Stimulated activated CD4-positive, alpha-beta T cell treated with anti-CD3 and anti-CD28 coated beads, Interleukin-4, amount 100 ng/mL, for 48 hours (primary cell): ENCODE measurements around the gene ARHGAP26.
A peak's percentile ranks its signal among the peaks of the same experiment; 100 is the strongest.

Experiments
- DNase-seq, 2 donors: peaks; one replicate each; pipeline ENCODE4 v3.0.0-alpha.2; 2020; ENCODE audit warnings: low read depth in 2 of 2

ARHGAP26 gene

DNA sequence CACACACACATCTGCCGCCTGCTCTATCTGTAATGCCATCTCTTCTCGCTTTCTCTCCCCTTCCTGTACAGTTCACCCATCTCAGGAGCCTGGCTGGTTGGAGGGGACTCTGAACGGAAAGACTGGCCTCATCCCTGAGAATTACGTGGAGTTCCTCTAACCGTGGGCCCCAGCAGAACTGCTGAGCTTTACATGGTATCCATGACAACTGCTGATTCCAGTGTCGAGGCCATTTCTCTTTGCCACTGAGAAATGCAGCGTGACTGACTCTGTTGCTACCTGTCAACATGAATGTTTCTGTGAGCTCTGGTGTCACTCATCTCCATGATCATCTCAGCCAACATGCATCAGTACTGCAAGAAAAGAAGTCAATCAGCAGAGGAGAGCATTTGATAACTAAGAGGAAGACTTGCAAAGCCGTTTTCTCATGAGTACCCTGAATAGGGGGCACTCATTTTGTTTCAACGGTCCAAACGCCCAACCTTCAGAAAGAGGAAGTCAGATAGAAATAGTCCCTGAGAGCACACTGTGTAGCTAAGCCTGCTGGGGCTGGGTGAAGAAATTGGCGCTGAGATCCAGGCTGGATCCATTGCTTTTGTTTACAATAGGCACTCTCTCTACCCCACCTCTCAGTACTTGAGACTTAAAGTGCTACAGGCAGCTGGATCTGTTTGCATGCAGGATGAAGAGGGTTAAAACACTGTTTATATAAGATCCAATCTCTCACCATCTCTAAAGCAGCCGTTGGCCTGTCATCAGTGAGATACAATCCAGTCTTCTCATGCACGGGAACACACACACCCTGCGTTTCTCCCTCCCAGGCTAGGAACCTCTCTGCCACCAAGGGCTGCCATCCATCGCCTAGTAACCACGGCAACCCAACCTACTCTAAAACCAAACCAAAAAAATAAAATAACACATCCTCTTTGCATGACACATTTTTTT, 452.4 kb downstream of the ARHGAP26 start:
- peak in 1 of 2 donors; percentile 15 for DNase-seq

DNA sequence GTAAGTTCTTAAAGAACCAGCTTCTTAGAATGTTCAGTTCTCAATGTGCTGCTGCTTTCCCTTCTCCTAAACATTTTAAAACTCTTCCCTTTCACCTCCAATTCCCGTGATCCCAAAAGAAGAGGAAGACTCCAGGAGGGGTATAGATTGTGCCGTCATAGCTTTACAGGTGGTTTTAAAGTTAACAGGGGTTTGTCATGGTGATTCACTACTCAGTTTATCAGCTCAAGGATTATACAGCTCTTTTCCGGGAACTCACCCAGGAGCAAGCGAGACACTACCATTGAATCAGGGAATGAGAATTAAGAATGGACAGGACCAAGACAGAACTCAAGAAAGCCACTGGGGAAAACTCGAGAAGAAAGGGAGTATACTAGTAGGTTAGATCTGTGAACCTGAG, 454.5 kb downstream of the ARHGAP26 start:
- no peak for DNase-seq

GRCh38 chr5:143225511-143225910, 455.3 kb downstream of the ARHGAP26 start:
- no peak for DNase-seq

- no peak for DNase-seq
These were observed 456.2 kb downstream of the ARHGAP26 start for GRCh38 chr5:143226361-143226760.

- DNase-seq: no peak
These were observed 456.7 kb downstream of the ARHGAP26 start for GRCh38 chr5:143226872-143227271.

- no peak for DNase-seq
These were observed 457.1 kb downstream of the ARHGAP26 start for GRCh38 chr5:143227301-143227700.

- DNase-seq: no peak
These were observed 458.6 kb downstream of the ARHGAP26 start for GRCh38 chr5:143228597-143229293.

DNA sequence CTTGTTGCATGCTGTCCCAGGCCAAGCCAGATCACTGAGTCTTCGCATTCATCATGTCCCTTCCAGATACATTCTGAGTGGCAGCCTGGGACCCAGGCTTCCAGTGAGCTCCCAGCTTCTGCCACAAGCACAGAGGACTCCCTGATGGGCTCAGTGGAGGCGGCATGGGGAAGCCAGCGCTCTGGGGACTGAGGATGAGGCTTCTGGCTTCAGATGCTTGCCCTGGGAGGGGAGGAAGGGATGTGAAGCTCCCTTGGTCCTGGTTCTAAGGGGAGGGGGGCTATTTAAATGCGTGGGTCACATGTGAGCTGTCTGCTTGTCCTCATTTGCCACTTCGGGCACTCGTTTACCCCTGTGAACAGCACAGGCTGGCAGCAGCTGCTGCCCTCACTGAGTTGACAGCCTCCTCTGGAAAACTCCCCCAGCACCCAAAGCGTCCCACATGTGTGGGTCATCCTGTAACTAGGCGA, 459.3 kb downstream of the ARHGAP26 start:
- DNase-seq: no peak

GRCh38 chr5:143229896-143230675, 459.9 kb downstream of the ARHGAP26 start:
- no peak for DNase-seq

DNA sequence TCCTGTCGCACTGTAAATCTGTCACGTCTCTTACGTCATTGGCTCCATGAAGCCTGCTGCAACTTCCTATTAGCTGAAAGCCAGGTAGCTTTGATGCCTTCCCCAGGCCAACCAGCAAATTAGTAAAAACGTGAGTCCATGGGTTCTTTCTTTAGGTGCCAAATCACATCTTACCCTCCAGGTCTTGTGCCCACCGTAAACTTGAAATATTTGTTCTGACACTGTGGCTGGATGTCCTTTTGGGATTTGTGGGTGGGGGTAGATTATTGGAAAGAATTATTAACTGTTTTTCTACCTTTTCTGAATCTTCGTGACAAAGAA, 460.5 kb downstream of the ARHGAP26 start:
- no peak for DNase-seq

- DNase-seq: no peak
These were observed 461.2 kb downstream of the ARHGAP26 start for GRCh38 chr5:143231416-143231815.

DNA sequence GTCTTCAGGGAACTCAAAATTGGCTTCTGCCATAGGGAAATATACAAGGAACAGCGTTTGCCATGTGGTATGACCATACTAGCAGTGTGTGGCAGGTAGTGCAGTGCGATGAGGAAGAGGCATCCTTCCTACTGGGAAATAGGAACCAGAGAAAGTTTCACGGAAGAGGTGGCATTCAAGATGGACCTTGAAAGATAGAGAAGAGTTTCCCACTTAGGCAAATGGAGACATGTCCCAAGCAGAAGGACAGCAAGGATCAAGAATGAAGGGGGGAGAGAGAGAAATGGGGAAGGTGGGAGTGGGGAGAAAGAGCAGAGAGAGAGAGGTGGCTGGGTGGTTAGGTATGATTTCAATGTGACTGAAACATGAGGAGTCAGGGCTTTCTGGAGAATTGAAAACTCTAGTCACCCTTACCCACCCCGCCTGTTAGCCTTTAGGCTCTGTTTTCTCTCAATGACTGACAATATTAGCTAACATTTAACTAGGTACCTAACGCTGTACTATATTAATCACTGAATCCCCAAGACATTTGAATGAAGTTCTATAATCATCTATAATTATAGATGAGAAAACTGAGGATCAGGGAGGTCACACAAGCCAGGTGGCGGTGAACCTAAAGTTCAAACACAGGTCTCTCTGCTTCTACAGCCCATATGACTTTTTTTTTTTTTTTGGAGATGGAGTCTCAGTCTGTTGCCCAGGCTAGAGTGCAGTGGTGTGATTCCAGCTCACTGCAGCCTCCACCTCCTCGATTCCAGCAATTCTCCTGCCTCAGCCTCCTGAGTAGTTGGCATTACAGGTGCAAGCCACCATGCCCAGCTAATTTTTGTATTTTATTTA, 462.0 kb downstream of the ARHGAP26 start:
- DNase-seq: no peak

DNA sequence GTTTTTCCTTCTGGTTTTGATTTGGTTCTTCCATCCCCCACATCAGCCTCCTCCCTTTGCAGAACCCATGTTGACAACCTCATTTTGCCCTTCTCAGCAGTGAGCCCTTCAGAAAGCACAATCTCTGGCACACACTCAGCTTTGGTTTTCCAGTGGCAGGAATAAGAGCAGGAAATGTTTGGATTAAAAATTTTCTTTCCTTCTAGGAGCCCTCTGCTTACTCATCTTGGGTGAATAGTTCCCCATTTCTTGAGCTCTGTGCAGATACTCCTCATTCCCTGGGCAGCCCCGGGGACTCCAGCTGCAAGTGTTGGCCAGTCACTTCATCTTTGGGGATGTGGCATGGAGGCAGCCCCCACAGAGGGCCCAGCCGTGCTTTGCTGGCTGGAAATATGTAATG, 462.9 kb downstream of the ARHGAP26 start:
- DNase-seq: no peak

- no peak for DNase-seq
These were observed 464.1 kb downstream of the ARHGAP26 start for GRCh38 chr5:143234162-143234842.

GRCh38 chr5:143235423-143235822, 465.2 kb downstream of the ARHGAP26 start:
- no peak for DNase-seq

DNA sequence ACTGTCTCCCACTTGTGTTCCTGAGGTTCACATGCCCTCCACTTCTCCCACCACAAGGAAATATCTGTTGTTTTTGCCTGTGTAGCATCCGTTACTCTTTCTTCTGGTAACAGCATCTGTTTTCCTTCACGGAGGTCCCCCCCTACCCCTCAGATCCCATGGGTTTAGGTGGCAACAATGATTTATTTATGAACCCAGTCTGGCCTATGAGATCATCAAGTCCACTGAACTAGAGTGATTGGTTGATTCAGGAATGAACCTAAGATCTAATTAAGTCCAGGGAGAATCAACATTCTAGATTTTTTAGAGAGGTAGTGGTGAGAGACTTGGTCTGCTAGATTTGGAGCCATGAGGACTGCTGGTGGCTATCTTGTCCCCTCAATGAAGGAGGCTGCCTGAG, 466.5 kb downstream of the ARHGAP26 start:
- DNase-seq: no peak

- no peak for DNase-seq
These were observed 467.5 kb downstream of the ARHGAP26 start for GRCh38 chr5:143237664-143238063.

- no peak for DNase-seq
These were observed 468.4 kb downstream of the ARHGAP26 start for GRCh38 chr5:143238620-143239019.

DNA sequence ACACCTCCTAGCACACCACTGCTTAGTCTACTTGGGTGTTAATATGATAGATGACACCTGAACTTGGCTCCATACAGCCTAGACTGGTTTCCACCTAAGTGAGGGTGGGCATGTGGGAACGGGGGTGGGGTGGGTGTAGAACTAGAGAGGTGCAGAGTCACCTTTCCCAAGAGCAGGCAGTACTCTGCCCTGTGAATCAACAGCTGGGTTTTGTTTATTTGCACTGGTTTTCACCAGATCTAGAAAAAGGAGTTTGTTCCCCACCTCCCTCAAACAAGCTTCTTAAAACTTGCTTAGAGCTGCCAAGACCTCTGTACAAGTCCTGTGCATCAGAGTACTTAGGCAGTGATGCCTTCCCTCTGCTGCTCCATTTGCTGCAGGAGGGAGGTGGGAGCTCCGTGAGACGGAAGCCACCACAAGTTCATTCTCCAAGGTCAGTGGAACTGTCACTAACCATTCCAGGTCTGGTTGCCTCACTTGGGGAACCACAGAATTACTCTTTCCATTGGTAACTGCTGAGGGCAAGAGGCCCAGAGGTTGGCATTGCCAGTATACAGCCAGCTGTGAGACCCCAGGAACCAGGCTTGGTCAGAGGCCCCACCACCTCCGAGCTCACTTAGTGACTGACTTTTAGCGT, 469.8 kb downstream of the ARHGAP26 start:
- no peak for DNase-seq

DNA sequence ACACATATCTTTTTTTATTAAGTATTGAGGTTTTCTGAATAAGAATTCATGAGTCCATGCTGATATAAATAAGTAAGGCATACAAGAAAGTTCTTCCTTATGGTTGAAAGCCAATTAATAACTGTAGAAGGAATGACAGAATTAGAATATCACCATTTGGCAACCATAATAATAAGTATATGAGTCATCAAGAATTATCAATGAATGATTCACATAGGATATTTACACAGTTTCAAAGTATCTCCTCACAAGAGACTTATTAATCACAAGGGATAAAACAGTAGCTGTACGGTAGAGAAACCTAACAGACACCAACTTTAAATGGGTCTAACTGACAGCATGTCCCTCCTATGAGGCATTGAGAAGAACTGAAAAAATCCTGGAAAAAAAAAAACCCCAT, 471.7 kb downstream of the ARHGAP26 start:
- no peak for DNase-seq
